Keratinocyte (primary cell): ENCODE results near the gene KCNH1. TPM values are rescaled to one million over a fixed set of nuclear protein-coding genes. Genes with fewer than 3 reads are reported as not detected.

Experiments used
- DNase-seq: peaks from one replicate; pipeline ENCODE4 v3.0.0-alpha.2; 2011; ENCODE audit warnings: low read depth, missing footprints, low spot score
- FAIRE-seq: peaks from 2 replicates; lab custom pipeline; 2011; peaks lifted over from hg19 to GRCh38; lab: Jason Lieb, UNC
- H2AFZ ChIP-seq: 2 replicates; pipeline ENCODE4 v1.6.0; 2012; ENCODE audit warnings: low read length, control low read depth, inconsistent platforms; ENCODE audit not compliant: control insufficient read depth
- H3K27ac ChIP-seq: 2 replicates; pipeline ENCODE4 v1.5.1; 2011; ENCODE audit warnings: low read length; ENCODE audit not compliant: control insufficient read depth, insufficient read depth
- H3K27me3 ChIP-seq: 3 replicates; pipeline ENCODE4 v1.6.0; 2011; ENCODE audit warnings: low read length; ENCODE audit not compliant: control insufficient read depth, insufficient read depth; ENCODE audit errors: extremely low read depth
- H3K36me3 ChIP-seq, 2 experiments: 2 replicates in 1 of 2; 3 replicates in 1 of 2; pipeline ENCODE4 v1.5.1; 2011; ENCODE audit warnings: low read length in 2 of 2, mild to moderate bottlenecking in 1 of 2; ENCODE audit not compliant: control insufficient read depth in 2 of 2, insufficient read depth in 2 of 2; ENCODE audit errors: extremely low read depth in 1 of 2
- H3K4me1 ChIP-seq: 3 replicates; pipeline ENCODE4 v1.5.1; 2011; ENCODE audit warnings: low read length; ENCODE audit not compliant: control insufficient read depth, insufficient read depth; ENCODE audit errors: extremely low read depth
- H3K4me2 ChIP-seq: 3 replicates; pipeline ENCODE4 v1.6.0; 2011; ENCODE audit warnings: low read depth, low read length; ENCODE audit not compliant: control insufficient read depth, insufficient read depth; ENCODE audit errors: extremely low read depth
- H3K4me3 ChIP-seq, 3 experiments: fragments of 200-600 bp in 1 of 3; sonication (generic) in 1 of 3; 2 replicates in 2 of 3; 3 replicates in 1 of 3; pipeline ENCODE4 v1.5.1; 2011 to 2016; ENCODE audit warnings: low read length in 3 of 3, mild to moderate bottlenecking in 3 of 3, control low read depth in 2 of 3, inconsistent platforms in 1 of 3, low read depth in 1 of 3, mixed read lengths in 1 of 3, mixed run types in 1 of 3, moderate library complexity in 1 of 3; ENCODE audit not compliant: control insufficient read depth in 2 of 3, insufficient read depth in 2 of 3; ENCODE audit errors: extremely low read depth in 1 of 3
- H3K79me2 ChIP-seq: 2 replicates; pipeline ENCODE4 v1.6.0; 2012; ENCODE audit warnings: low read length; ENCODE audit not compliant: control insufficient read depth, insufficient read depth
- H3K9ac ChIP-seq: 3 replicates; pipeline ENCODE4 v1.6.0; 2011; ENCODE audit warnings: low read length; ENCODE audit not compliant: control insufficient read depth, insufficient read depth; ENCODE audit errors: extremely low read depth
- H3K9me1 ChIP-seq: 3 replicates; pipeline ENCODE4 v1.6.0; 2011; ENCODE audit warnings: low read length; ENCODE audit not compliant: control insufficient read depth, insufficient read depth; ENCODE audit errors: extremely low read depth
- H3K9me3 ChIP-seq: 2 replicates; pipeline ENCODE4 v1.5.1; 2012; ENCODE audit warnings: low read depth, low read length; ENCODE audit not compliant: control insufficient read depth
- H4K20me1 ChIP-seq: 3 replicates; pipeline ENCODE4 v1.6.0; 2011; ENCODE audit warnings: low read length; ENCODE audit not compliant: control insufficient read depth, insufficient read depth; ENCODE audit errors: extremely low read depth
- CTCF ChIP-seq, 3 experiments: IDR thresholded peaks in 1 of 3; conservative IDR thresholded peaks in 1 of 3; optimal IDR thresholded peaks in 1 of 3; 2 replicates in 2 of 3; 3 replicates in 1 of 3; pipeline versions ENCODE3 to v1.5.1; 2011; ENCODE audit warnings: low read length in 3 of 3, mild to moderate bottlenecking in 3 of 3, moderate library complexity in 2 of 3, control low read depth in 1 of 3, inconsistent platforms in 1 of 3; ENCODE audit not compliant: insufficient read depth in 2 of 3; ENCODE audit errors: extremely low read depth in 1 of 3
- EZH2 ChIP-seq: IDR thresholded peaks from one replicate; pipeline ENCODE4 v1.6.1; 2012; ENCODE audit warnings: inconsistent platforms, mild to moderate bottlenecking, low read length, moderate library complexity
- dilution Hi-C: fragments of 300-500 bp; cut with MboI; formaldehyde crosslinking; loops from one replicate; pipeline ENCODE4 v1.7.0; 2020; ENCODE audit warnings: low sequenced_read_pairs; ENCODE audit not compliant: extremely low pct_ligation_motif_present
- polyA plus RNA-seq, 5 experiments: library from polyadenylated mRNA; depleted of rRNA in 3 of 5; stranded (reverse) in 3 of 5; stranded (forward) in 1 of 5; unstranded in 1 of 5; fragments of >200 nt; gene quantifications; 1 replicate in 1 of 5; 2 replicates in 3 of 5; 3 replicates in 1 of 5; pipeline versions ENCODE4 v1.2.1 to v1.2.3, GENCODE V29; 2011 to 2012; ENCODE audit warnings: missing spikeins in 2 of 5, low read depth in 1 of 5, low replicate concordance in 1 of 5

The KCNH1 gene
- polyA plus RNA-seq, 1 donor (not counting 4 experiments of a cell fraction or from before 2014, with no cell fraction given): not detected

- dilution Hi-C loops: no loop called here
- TF ChIP-seq EZH2 (no peak), CTCF (optimal IDR thresholded peaks at IDR 0.05 in 1 of 3, IDR thresholded peaks at IDR 0.05 in 1 of 3, conservative IDR thresholded peaks at IDR 0.05 in 1 of 3; ENCODE audit: extremely low read depth in 1 of 3, insufficient read depth in 2 of 3, low read length in 3 of 3) (no peak)
Observed at GRCh38 chr1:210857705-210858104, 276.2 kb downstream of the KCNH1 start.

GRCh38 chr1:210857146-210857663 lies 276.7 kb downstream of the KCNH1 start:
- no peak for FAIRE-seq
- H3K9ac ChIP-seq: no peak overlapping the region
- no peak overlapping the region for H3K4me2 ChIP-seq
- no peaks in the 10 kb centered on the region for H3K36me3 ChIP-seq
- H3K4me1 ChIP-seq: no peaks in the 10 kb centered on the region
- no peaks in the 10 kb centered on the region for H3K9me3 ChIP-seq
- no peaks in the 10 kb centered on the region for H4K20me1 ChIP-seq
- no peak overlapping the region for H3K4me3 ChIP-seq
- no peaks in the 10 kb centered on the region for H3K79me2 ChIP-seq
- no peak overlapping the region for H3K27ac ChIP-seq
- no peak for TF ChIP-seq CTCF (optimal IDR thresholded peaks at IDR 0.05 in 1 of 3, IDR thresholded peaks at IDR 0.05 in 1 of 3, conservative IDR thresholded peaks at IDR 0.05 in 1 of 3; ENCODE audit: extremely low read depth in 1 of 3, insufficient read depth in 2 of 3, low read length in 3 of 3)
- TF ChIP-seq EZH2: no peak
- no peak for DNase-seq
- no peaks in the 10 kb centered on the region for H3K27me3 ChIP-seq
- dilution Hi-C loops: no loop called here
- H2AFZ ChIP-seq: no peak overlapping the region
- H3K9me1 ChIP-seq: no peaks in the 10 kb centered on the region

More at GRCh38 chr1:210857705-210858104, 276.2 kb downstream of the KCNH1 start:
- Histone ChIP-seq H3K9ac (no peak overlapping the region), H3K4me2 (no peak overlapping the region), H3K79me2 (no peaks in the 10 kb centered on the region), H3K9me1 (no peaks in the 10 kb centered on the region), H3K27ac (no peak overlapping the region), H3K4me1 (no peaks in the 10 kb centered on the region), H3K27me3 (no peaks in the 10 kb centered on the region), H3K36me3 (no peaks in the 10 kb centered on the region), H3K4me3 (no peak overlapping the region), H2AFZ (no peak overlapping the region), H3K9me3 (no peaks in the 10 kb centered on the region), H4K20me1 (no peaks in the 10 kb centered on the region)
- FAIRE-seq (no peak), DNase-seq (no peak)
